Endothelial cell of umbilical vein (primary cell): ENCODE measurements around the gene SDK2. TPM values are rescaled to one million over a fixed set of nuclear protein-coding genes. Genes with fewer than 3 reads are reported as not detected.

Experiments
- BruUV-seq: library from RNA; stranded (reverse); fragments of 400-500 nt; replicated peaks from 2 replicates; lab custom pipeline; 2021; lab: Mats Ljungman, UMichigan
- CTCF ChIA-PET: fragments of 300-600, 350-600 bp; sonication (Branson Sonifier 250); formaldehyde crosslinking; loops from one replicate; lab custom pipeline; 2021; ENCODE audit warnings: antibody characterized with exemption, inconsistent platforms; lab: Charles Lee
- POLR2A ChIA-PET: fragments of 300-600, 350-600 bp; sonication (Branson Sonifier 250); formaldehyde crosslinking; loops from one replicate; lab custom pipeline; 2021; ENCODE audit warnings: antibody characterized with exemption, inconsistent platforms; lab: Charles Lee
- DNase-seq: peaks from one replicate; pipeline ENCODE4 v3.0.0-alpha.2; 2011; ENCODE audit warnings: low read depth, low spot score
- FAIRE-seq: peaks from 2 replicates; lab custom pipeline; 2011; peaks lifted over from hg19 to GRCh38; lab: Jason Lieb, UNC
- H2AFZ ChIP-seq: 2 replicates; pipeline ENCODE4 v1.6.0; 2012; ENCODE audit warnings: low read depth, low read length, control low read depth, inconsistent platforms
- H3K27ac ChIP-seq: 2 replicates; pipeline ENCODE4 v1.5.1; 2011; ENCODE audit warnings: low read depth, mild to moderate bottlenecking, control low read depth, low read length, moderate library complexity; ENCODE audit not compliant: insufficient read depth
- H3K27me3 ChIP-seq, 2 experiments: 2 replicates each; pipeline versions ENCODE4 v1.6.0 to v1.6.1; 2011; ENCODE audit warnings: low read length in 2 of 2, mixed read lengths in 1 of 2; ENCODE audit not compliant: control insufficient read depth in 2 of 2, insufficient read depth in 2 of 2
- H3K36me3 ChIP-seq, 2 experiments: 2 replicates in 1 of 2; 3 replicates in 1 of 2; pipeline ENCODE4 v1.5.1; 2011; ENCODE audit warnings: low read length in 2 of 2, mild to moderate bottlenecking in 1 of 2, moderate library complexity in 1 of 2; ENCODE audit not compliant: control insufficient read depth in 2 of 2, insufficient read depth in 2 of 2; ENCODE audit errors: extremely low read depth in 1 of 2
- H3K4me1 ChIP-seq: 3 replicates; pipeline ENCODE4 v1.5.1; 2011; ENCODE audit warnings: mild to moderate bottlenecking, low read length; ENCODE audit not compliant: control insufficient read depth, insufficient read depth; ENCODE audit errors: extremely low read depth
- H3K4me2 ChIP-seq: 2 replicates; pipeline ENCODE4 v1.6.1; 2011; ENCODE audit warnings: low read length, control low read depth, mixed read lengths; ENCODE audit not compliant: insufficient read depth
- H3K4me3 ChIP-seq, 3 experiments: fragments of 200-600 bp in 1 of 3; sonication (generic), shearing (Covaris generic) in 1 of 3; replicated peaks in 1 of 3; 2 replicates each; pipeline ENCODE4 v1.5.1; 2011 to 2016; ENCODE audit warnings: control low read depth in 3 of 3, low read length in 3 of 3, mild to moderate bottlenecking in 2 of 3, inconsistent platforms in 1 of 3, low read depth in 1 of 3, moderate library complexity in 1 of 3; ENCODE audit not compliant: insufficient read depth in 1 of 3
- H3K79me2 ChIP-seq: 2 replicates; pipeline ENCODE4 v1.6.0; 2012; ENCODE audit warnings: low read length, inconsistent platforms; ENCODE audit not compliant: control insufficient read depth, insufficient read depth
- H3K9ac ChIP-seq: replicated peaks from 2 replicates; pipeline ENCODE3; 2011; ENCODE audit warnings: low read length, control low read depth; ENCODE audit not compliant: insufficient read depth; ENCODE audit errors: extremely low read depth
- H3K9me1 ChIP-seq: replicated peaks from 3 replicates; pipeline ENCODE4 v1.6.0; 2011; ENCODE audit warnings: mild to moderate bottlenecking, low read length; ENCODE audit not compliant: control insufficient read depth, insufficient read depth; ENCODE audit errors: extremely low read depth
- H3K9me3 ChIP-seq: replicated peaks from 2 replicates; pipeline ENCODE4 v1.5.1; 2012; ENCODE audit warnings: low read length, inconsistent platforms; ENCODE audit not compliant: control insufficient read depth, insufficient read depth
- H4K20me1 ChIP-seq: replicated peaks from 2 replicates; pipeline ENCODE3; 2011; ENCODE audit warnings: mild to moderate bottlenecking, low read length; ENCODE audit not compliant: control insufficient read depth, insufficient read depth; ENCODE audit errors: extremely low read depth
- CTCF ChIP-seq, 2 donors: IDR thresholded peaks; 1 replicate in 1 of 2; 2 replicates in 1 of 2; pipeline ENCODE4 v1.5.1; 2011; ENCODE audit warnings: low read length in 2 of 2, mild to moderate bottlenecking in 2 of 2, moderate library complexity in 2 of 2, control low read depth in 1 of 2, inconsistent platforms in 1 of 2, low read depth in 1 of 2; ENCODE audit not compliant: insufficient read depth in 1 of 2; ENCODE audit errors: extremely low read depth in 1 of 2
- EZH2 ChIP-seq: IDR thresholded peaks from 2 replicates; pipeline ENCODE4 v1.6.1; 2012; ENCODE audit warnings: borderline replicate concordance, low read depth, mild to moderate bottlenecking, moderate library complexity, low read length, inconsistent platforms; ENCODE audit not compliant: severe bottlenecking
- FOS ChIP-seq: IDR thresholded peaks from 2 replicates; pipeline ENCODE4 v1.6.1; 2011; ENCODE audit warnings: mild to moderate bottlenecking, low read length, moderate library complexity, borderline replicate concordance; ENCODE audit not compliant: insufficient read depth
- GATA2 ChIP-seq: IDR thresholded peaks from 2 replicates; pipeline ENCODE4 v1.7.0; 2011; ENCODE audit warnings: low read depth, mild to moderate bottlenecking, moderate library complexity, mixed read lengths, low read length; ENCODE audit not compliant: insufficient read length, insufficient read depth
- JUN ChIP-seq: IDR thresholded peaks from 2 replicates; pipeline ENCODE4 v1.6.1; 2011; ENCODE audit warnings: borderline replicate concordance, low read depth; ENCODE audit not compliant: insufficient read length, insufficient read depth
- MAX ChIP-seq: IDR thresholded peaks from 2 replicates; pipeline ENCODE4 v1.6.1; 2011; ENCODE audit not compliant: insufficient read depth, insufficient read length
- MYC ChIP-seq: IDR thresholded peaks from one replicate; pipeline ENCODE4 v1.6.1; 2011; ENCODE audit warnings: mild to moderate bottlenecking, low read depth, low read length
- POLR2A ChIP-seq: IDR thresholded peaks from 2 replicates; pipeline ENCODE4 v1.6.1; 2012; ENCODE audit warnings: low read depth, mild to moderate bottlenecking, control low read depth, low read length
- POLR2AphosphoS5 ChIP-seq: IDR thresholded peaks from 2 replicates; pipeline ENCODE4 v1.6.1; 2012; ENCODE audit warnings: low read depth, mild to moderate bottlenecking, control low read depth, low read length, moderate library complexity; ENCODE audit not compliant: insufficient read depth
- dilution Hi-C: fragments of 300-500 bp; cut with MboI; formaldehyde crosslinking; loops from one replicate; pipeline ENCODE4 v1.15.0; 2019; ENCODE audit warnings: low sequenced_read_pairs; ENCODE audit not compliant: extremely low pct_ligation_motif_present
- intact Hi-C: fragments of 100-400 bp; cut with micrococcal nuclease; formaldehyde crosslinking; loops from one replicate; pipeline ENCODE4 v1.10.0; 2022
- polyA plus RNA-seq, 4 experiments: library from polyadenylated mRNA; depleted of rRNA in 3 of 4; stranded (reverse) in 3 of 4; unstranded in 1 of 4; fragments of >200 nt; gene quantifications; 2 replicates each; pipeline versions ENCODE4 v1.2.1 to v1.2.3, GENCODE V29; 2011 to 2012; ENCODE audit warnings: missing spikeins in 1 of 4
- total RNA-seq: library from RNA; stranded (reverse); gene quantifications from 2 replicates; pipeline ENCODE4 v1.2.3, GENCODE V29; 2021

The SDK2 gene
- total and polyA plus RNA-seq, 2 donors (not counting 3 experiments of a cell fraction or from before 2014, with no cell fraction given): not detected

GRCh38 chr17:73582359-73582758, 61.9 kb downstream of the SDK2 start:
- H3K9ac ChIP-seq: no peak overlapping the region
- no peaks in the 10 kb centered on the region for H4K20me1 ChIP-seq
- H3K9me3 ChIP-seq: no peaks in the 10 kb centered on the region
- ChIA-PET POLR2A (no interaction called here), CTCF (interaction anchor here (0.6 kb wide), 1 partner anchor 504 kb away, joined by 3 read pairs; no protein-coding TSS in a partner anchor)
- no peak overlapping the region for H3K4me2 ChIP-seq
- H3K79me2 ChIP-seq: no peaks in the 10 kb centered on the region
- dilution Hi-C loops: no loop called here
- intact Hi-C loops: no loop called here
- H2AFZ ChIP-seq: no peak overlapping the region
- BruUV-seq: no TSS peak
- no peak for FAIRE-seq
- H3K4me3 ChIP-seq: no peak overlapping the region
- no peaks in the 10 kb centered on the region for H3K27me3 ChIP-seq
- H3K9me1 ChIP-seq: no peaks in the 10 kb centered on the region
- H3K36me3 ChIP-seq: no peaks in the 10 kb centered on the region
- TF ChIP-seq GATA2 (no peak), POLR2AphosphoS5 (no peak), JUN (no peak), MAX (no peak), EZH2 (no peak), FOS (no peak), MYC (no peak), POLR2A (no peak), CTCF (IDR thresholded peaks at IDR 0.05; ENCODE audit: extremely low read depth in 1 of 2, insufficient read depth in 1 of 2, low read depth in 1 of 2, low read length in 2 of 2) (no peak)
- no peak overlapping the region for H3K27ac ChIP-seq
- no peaks in the 10 kb centered on the region for H3K4me1 ChIP-seq
- no peak for DNase-seq
